Nephron (organoid): ENCODE results near the gene DLG3.

Experiments used
- H3K27ac Mint-ChIP-seq, 3 experiments: 2 replicates each; pipeline ENCODE4 v1.8.0; 2020; ENCODE audit warnings: mixed read lengths in 3 of 3, mild to moderate bottlenecking in 2 of 3, moderate library complexity in 1 of 3
- H3K27me3 Mint-ChIP-seq: 2 replicates; pipeline ENCODE4 v1.8.0; 2021; ENCODE audit warnings: low read depth, mild to moderate bottlenecking, moderate library complexity, mixed read lengths
- H3K36me3 Mint-ChIP-seq: 2 replicates; pipeline ENCODE4 v1.8.0; 2020; ENCODE audit warnings: low read depth, mixed read lengths
- H3K4me1 Mint-ChIP-seq: 2 replicates; pipeline ENCODE4 v1.8.0; 2020; ENCODE audit warnings: mixed read lengths
- H3K4me3 Mint-ChIP-seq, 3 experiments: 2 replicates each; pipeline ENCODE4 v1.8.0; 2020; ENCODE audit warnings: mild to moderate bottlenecking in 3 of 3, mixed read lengths in 3 of 3, moderate library complexity in 2 of 3
- H3K9me3 Mint-ChIP-seq: 2 replicates; pipeline ENCODE4 v1.8.0; 2020; ENCODE audit warnings: mixed read lengths
- TF ChIP-seq, protein P1 (sequence below), 3 experiments: fragments of 200-600 bp; sonication (generic); IDR thresholded peaks; one replicate each; pipeline ENCODE4 v1.5.0; 2021; ENCODE audit warnings: antibody characterized with exemption in 3 of 3; ENCODE audit not compliant: unreplicated experiment in 3 of 3

DLG3 gene

DNA sequence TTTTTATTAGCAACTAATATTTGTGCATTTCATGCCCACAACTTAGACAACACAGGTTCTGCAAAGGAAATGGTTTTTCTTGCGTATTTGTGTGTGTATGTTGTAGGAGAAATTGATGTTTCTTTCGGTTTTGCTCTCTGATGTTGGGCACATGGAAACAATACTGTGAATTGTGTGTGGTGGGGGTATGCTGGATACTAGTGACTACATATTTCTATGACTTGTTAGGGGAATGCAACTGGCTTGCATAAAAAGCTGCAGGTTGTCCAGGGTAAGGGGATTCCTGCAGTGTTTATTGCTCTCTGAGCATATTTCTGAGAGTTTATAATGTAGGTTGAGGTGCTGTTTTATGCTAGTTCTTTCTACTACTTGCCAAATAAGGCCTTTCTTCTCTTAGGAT, 11.6 kb downstream of the DLG3 start:
- H3K36me3 Mint-ChIP-seq: peaks cover 28% of the 10 kb centered on the region
- peaks cover 7% of the 10 kb centered on the region for H3K9me3 Mint-ChIP-seq
- H3K27me3 Mint-ChIP-seq: no peaks in the 10 kb centered on the region
- H3K4me1 Mint-ChIP-seq: peaks cover 32% of the 10 kb centered on the region
- TF ChIP-seq, protein P1, sequence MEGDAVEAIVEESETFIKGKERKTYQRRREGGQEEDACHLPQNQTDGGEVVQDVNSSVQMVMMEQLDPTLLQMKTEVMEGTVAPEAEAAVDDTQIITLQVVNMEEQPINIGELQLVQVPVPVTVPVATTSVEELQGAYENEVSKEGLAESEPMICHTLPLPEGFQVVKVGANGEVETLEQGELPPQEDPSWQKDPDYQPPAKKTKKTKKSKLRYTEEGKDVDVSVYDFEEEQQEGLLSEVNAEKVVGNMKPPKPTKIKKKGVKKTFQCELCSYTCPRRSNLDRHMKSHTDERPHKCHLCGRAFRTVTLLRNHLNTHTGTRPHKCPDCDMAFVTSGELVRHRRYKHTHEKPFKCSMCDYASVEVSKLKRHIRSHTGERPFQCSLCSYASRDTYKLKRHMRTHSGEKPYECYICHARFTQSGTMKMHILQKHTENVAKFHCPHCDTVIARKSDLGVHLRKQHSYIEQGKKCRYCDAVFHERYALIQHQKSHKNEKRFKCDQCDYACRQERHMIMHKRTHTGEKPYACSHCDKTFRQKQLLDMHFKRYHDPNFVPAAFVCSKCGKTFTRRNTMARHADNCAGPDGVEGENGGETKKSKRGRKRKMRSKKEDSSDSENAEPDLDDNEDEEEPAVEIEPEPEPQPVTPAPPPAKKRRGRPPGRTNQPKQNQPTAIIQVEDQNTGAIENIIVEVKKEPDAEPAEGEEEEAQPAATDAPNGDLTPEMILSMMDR (IDR thresholded peaks at IDR 0.05; ENCODE audit: unreplicated experiment in 3 of 3): no peak
- H3K4me3 Mint-ChIP-seq: peak overlapping the region; percentile 89 to 95 (median 91)
- H3K27ac Mint-ChIP-seq: peak overlapping the region; percentile 61 to 97 (median 63)

DNA sequence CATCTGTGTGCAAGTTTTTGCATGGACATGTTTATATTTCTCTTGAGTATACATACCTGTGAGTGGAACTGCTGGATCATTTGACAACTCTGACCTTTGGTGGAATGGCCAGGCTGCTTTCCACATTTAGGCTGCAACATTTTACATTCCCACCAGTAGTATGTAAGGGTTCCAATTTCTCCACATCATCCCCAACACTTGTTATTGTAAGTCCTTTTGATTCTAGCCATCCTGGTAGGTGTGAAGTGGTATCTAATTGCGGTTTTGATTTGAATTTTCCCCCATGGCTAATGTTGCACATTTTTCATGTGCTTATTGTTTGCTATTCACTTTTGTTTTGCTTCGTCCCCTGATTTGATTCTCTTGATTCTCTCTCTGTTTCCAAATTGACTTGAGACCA, 16.4 kb downstream of the DLG3 start:
- TF ChIP-seq, protein P1 (IDR thresholded peaks at IDR 0.05; ENCODE audit: unreplicated experiment in 3 of 3): no peak
- no peaks in the 10 kb centered on the region for H3K27me3 Mint-ChIP-seq
- peaks cover 12% of the 10 kb centered on the region for H3K4me1 Mint-ChIP-seq
- H3K36me3 Mint-ChIP-seq: peaks cover 48% of the 10 kb centered on the region
- H3K9me3 Mint-ChIP-seq: peaks cover 6% of the 10 kb centered on the region
- H3K27ac Mint-ChIP-seq: no peak overlapping the region
- no peak overlapping the region for H3K4me3 Mint-ChIP-seq

DNA sequence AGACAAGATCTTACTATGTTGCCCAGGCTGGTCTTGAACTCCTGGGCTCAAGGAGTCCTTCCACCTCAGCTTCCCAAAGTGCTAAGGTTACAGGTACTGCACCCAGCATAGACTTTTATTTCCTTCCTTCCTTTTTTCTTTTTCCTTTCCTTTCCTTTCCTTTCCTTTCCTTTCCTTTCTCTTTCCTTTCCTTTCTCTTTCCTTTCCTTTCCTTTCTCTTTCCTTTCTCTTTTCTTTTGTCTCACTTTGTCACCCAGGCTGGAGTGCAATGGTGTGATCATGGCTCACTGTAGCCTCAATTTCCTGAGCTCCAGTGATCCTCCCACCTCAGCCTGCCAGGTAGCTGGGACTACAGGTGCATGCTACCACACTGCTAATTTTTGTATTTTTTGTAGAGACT, 19.4 kb downstream of the DLG3 start:
- TF ChIP-seq, protein P1 (IDR thresholded peaks at IDR 0.05; ENCODE audit: unreplicated experiment in 3 of 3): no peak
- H3K4me1 Mint-ChIP-seq: no peaks in the 10 kb centered on the region
- H3K27me3 Mint-ChIP-seq: no peaks in the 10 kb centered on the region
- peaks cover 2% of the 10 kb centered on the region for H3K9me3 Mint-ChIP-seq
- H3K27ac Mint-ChIP-seq: no peak overlapping the region
- peaks cover 52% of the 10 kb centered on the region for H3K36me3 Mint-ChIP-seq
- no peak overlapping the region for H3K4me3 Mint-ChIP-seq

DNA sequence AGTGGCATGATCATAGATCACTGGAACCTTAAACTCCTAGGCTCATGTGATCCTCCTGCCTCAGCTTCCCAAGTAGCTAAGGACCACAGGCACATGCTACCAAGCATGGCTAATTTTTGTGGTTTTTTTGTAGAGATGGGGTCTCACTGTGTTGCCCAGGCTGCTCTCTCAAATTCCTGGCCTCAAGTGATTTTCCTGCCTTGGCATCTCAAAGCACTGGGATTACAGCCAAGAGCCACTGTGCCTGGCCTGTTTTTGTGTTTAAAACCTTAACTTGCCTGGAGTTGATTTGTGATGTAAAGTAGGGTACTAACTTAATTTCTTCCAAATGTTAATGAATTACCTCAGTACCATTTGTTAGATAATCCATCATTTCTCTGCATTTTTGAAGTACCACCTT, 22.3 kb downstream of the DLG3 start:
- H3K36me3 Mint-ChIP-seq: peaks cover 50% of the 10 kb centered on the region

DNA sequence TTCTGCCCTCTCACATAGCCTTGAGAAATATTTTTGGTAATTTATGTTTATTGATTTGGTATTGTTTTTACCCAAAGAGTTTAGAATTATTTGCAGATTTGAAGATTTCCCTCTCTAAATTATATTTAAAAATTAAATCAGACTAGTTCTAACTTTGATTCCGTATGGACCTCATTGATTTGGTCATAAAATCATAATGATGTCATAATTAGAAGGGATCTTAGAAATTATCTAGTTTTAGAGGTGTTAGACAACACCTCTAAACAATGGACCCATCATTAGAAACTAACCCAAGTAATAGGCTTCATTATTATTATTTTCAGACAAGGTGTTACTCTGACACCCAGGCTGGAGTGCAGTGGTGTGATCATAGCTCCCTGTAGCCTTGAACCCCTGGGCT, 24.1 kb downstream of the DLG3 start:
- TF ChIP-seq, protein P1 (IDR thresholded peaks at IDR 0.05; ENCODE audit: unreplicated experiment in 3 of 3): no peak
- peaks cover 54% of the 10 kb centered on the region for H3K36me3 Mint-ChIP-seq
- no peaks in the 10 kb centered on the region for H3K27me3 Mint-ChIP-seq
- no peak overlapping the region for H3K27ac Mint-ChIP-seq
- no peaks in the 10 kb centered on the region for H3K4me1 Mint-ChIP-seq
- no peak overlapping the region for H3K4me3 Mint-ChIP-seq
- H3K9me3 Mint-ChIP-seq: peaks cover 8% of the 10 kb centered on the region

More for the DNA sequence above, 22.3 kb downstream of the DLG3 start:
- Mint-ChIP-seq H3K9me3 (peaks cover 8% of the 10 kb centered on the region), H3K4me3 (no peak overlapping the region), H3K27ac (no peak overlapping the region), H3K4me1 (no peaks in the 10 kb centered on the region), H3K27me3 (no peaks in the 10 kb centered on the region)
- TF ChIP-seq, protein P1 (IDR thresholded peaks at IDR 0.05; ENCODE audit: unreplicated experiment in 3 of 3): no peak

DNA sequence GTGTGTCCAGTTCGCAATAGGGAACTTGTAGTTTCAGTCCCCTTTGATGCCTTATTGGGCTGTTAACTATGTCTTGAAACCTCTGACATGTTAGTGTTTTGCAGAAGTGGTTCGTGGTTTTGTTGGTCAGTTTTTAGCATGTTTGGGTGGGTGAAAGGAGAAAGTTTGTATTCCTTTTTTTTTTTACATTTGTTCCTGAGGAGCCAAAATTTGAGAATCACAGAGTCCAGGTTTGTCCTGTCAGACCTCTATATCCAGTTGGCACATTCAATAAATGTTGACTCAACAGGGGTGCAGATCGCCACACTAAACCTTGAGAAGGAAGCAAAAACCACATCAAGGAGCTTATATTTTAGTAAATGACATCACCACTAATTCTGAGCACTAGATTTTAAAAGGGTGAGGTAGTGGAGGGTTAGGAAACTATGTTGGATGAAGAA, 26.2 kb downstream of the DLG3 start:
- H3K27me3 Mint-ChIP-seq: no peaks in the 10 kb centered on the region
- peaks cover 41% of the 10 kb centered on the region for H3K36me3 Mint-ChIP-seq
- TF ChIP-seq, protein P1 (IDR thresholded peaks at IDR 0.05; ENCODE audit: unreplicated experiment in 3 of 3): no peak
- H3K9me3 Mint-ChIP-seq: peaks cover 6% of the 10 kb centered on the region
- H3K4me1 Mint-ChIP-seq: no peaks in the 10 kb centered on the region
- no peak overlapping the region for H3K4me3 Mint-ChIP-seq
- no peak overlapping the region for H3K27ac Mint-ChIP-seq
